Astrocyte (in vitro differentiated cells and primary cell): ENCODE data around the gene MCRS1. TPM values are rescaled to one million over a fixed set of nuclear protein-coding genes. Genes with fewer than 3 reads are reported as not detected.

ENCODE experiments used
- DNase-seq: peaks from one replicate; pipeline ENCODE4 v3.0.0-alpha.2; 2010; ENCODE audit warnings: low read depth
- FAIRE-seq: peaks from 2 replicates; lab custom pipeline; 2011; peaks lifted over from hg19 to GRCh38; lab: Jason Lieb, UNC
- H2AFZ ChIP-seq: 2 replicates; pipeline ENCODE4 v1.6.0; 2012; ENCODE audit warnings: low read depth, low read length, inconsistent platforms
- H3K27ac ChIP-seq: 2 replicates; pipeline ENCODE4 v1.5.1; 2011; ENCODE audit warnings: low read depth, low read length, inconsistent platforms
- H3K27me3 ChIP-seq: 2 replicates; pipeline ENCODE4 v1.6.0; 2011; ENCODE audit warnings: low read length, inconsistent platforms; ENCODE audit not compliant: insufficient read depth
- H3K36me3 ChIP-seq: 2 replicates; pipeline ENCODE4 v1.5.1; 2011; ENCODE audit warnings: low read length, inconsistent platforms; ENCODE audit not compliant: insufficient read depth
- H3K4me1 ChIP-seq: 2 replicates; pipeline ENCODE4 v1.5.1; 2011; ENCODE audit warnings: low read length, inconsistent platforms; ENCODE audit not compliant: insufficient read depth
- H3K4me2 ChIP-seq: 2 replicates; pipeline ENCODE4 v1.6.0; 2012; ENCODE audit warnings: low read length, inconsistent platforms
- H3K4me3 ChIP-seq: 2 replicates; pipeline ENCODE4 v1.5.1; 2011; ENCODE audit warnings: low read depth, mild to moderate bottlenecking, low read length, inconsistent platforms; ENCODE audit not compliant: insufficient read depth
- H3K79me2 ChIP-seq: 2 replicates; pipeline ENCODE4 v1.6.0; 2012; ENCODE audit warnings: mild to moderate bottlenecking, low read length, inconsistent platforms; ENCODE audit not compliant: insufficient read depth
- H3K9ac ChIP-seq: 2 replicates; pipeline ENCODE4 v1.6.0; 2012; ENCODE audit warnings: mild to moderate bottlenecking, low read length, inconsistent platforms
- H3K9me3 ChIP-seq: 2 replicates; pipeline ENCODE4 v1.5.1; 2012; ENCODE audit warnings: low read depth, mild to moderate bottlenecking, low read length, inconsistent platforms; ENCODE audit not compliant: insufficient read depth
- H4K20me1 ChIP-seq: 2 replicates; pipeline ENCODE4 v1.6.0; 2012; ENCODE audit warnings: low read length, inconsistent platforms; ENCODE audit not compliant: insufficient read depth
- H3K27ac Mint-ChIP-seq: one replicate; pipeline ENCODE4 v1.8.0; 2021; ENCODE audit warnings: mild to moderate bottlenecking, mixed read lengths; ENCODE audit not compliant: unreplicated experiment
- H3K27me3 Mint-ChIP-seq: one replicate; pipeline ENCODE4 v1.8.0; 2021; ENCODE audit warnings: low read depth, mixed read lengths; ENCODE audit not compliant: unreplicated experiment
- H3K36me3 Mint-ChIP-seq: one replicate; pipeline ENCODE4 v1.8.0; 2021; ENCODE audit warnings: low read depth, mixed read lengths; ENCODE audit not compliant: unreplicated experiment
- H3K4me1 Mint-ChIP-seq: one replicate; pipeline ENCODE4 v1.8.0; 2021; ENCODE audit warnings: low read depth, mixed read lengths; ENCODE audit not compliant: unreplicated experiment
- H3K4me3 Mint-ChIP-seq: one replicate; pipeline ENCODE4 v1.8.0; 2021; ENCODE audit warnings: mild to moderate bottlenecking, moderate library complexity, mixed read lengths; ENCODE audit not compliant: unreplicated experiment
- H3K9me3 Mint-ChIP-seq: one replicate; pipeline ENCODE4 v1.8.0; 2021; ENCODE audit warnings: mild to moderate bottlenecking, mixed read lengths; ENCODE audit not compliant: unreplicated experiment
- CTCF ChIP-seq: IDR thresholded peaks from 2 replicates; pipeline ENCODE4 v1.5.1; 2011; ENCODE audit warnings: low read depth, mild to moderate bottlenecking, inconsistent platforms, low read length, moderate library complexity; ENCODE audit not compliant: insufficient read depth
- EZH2 ChIP-seq: IDR thresholded peaks from 2 replicates; pipeline ENCODE4 v1.6.1; 2012; ENCODE audit warnings: mild to moderate bottlenecking, low read length, inconsistent platforms; ENCODE audit not compliant: insufficient read depth
- total RNA-seq: library from RNA; stranded (reverse); gene quantifications from 2 replicates; pipeline ENCODE4 v1.2.1, GENCODE V29; 2021

MCRS1 gene
- total RNA-seq, 1 donor from 2014 or later: 45.2 TPM

- H3K36me3 Mint-ChIP-seq: peaks cover 15% of the 10 kb centered on the region
- no peak overlapping the region for H3K4me2 ChIP-seq
- no peaks in the 10 kb centered on the region for H3K36me3 ChIP-seq
Observed at GRCh38 chr12:49604856-49605255, 36.9 kb upstream of the MCRS1 start.

GRCh38 chr12:49603721-49604120, 35.8 kb upstream of the MCRS1 start:
- Histone ChIP-seq H3K4me3 (no peak overlapping the region), H2AFZ (no peak overlapping the region), H4K20me1 (no peaks in the 10 kb centered on the region), H3K36me3 (no peaks in the 10 kb centered on the region), H3K9me3 (no peaks in the 10 kb centered on the region), H3K27me3 (no peaks in the 10 kb centered on the region), H3K27ac (no peak overlapping the region), H3K4me1 (no peaks in the 10 kb centered on the region), H3K79me2 (no peaks in the 10 kb centered on the region), H3K9ac (no peak overlapping the region), H3K4me2 (no peak overlapping the region)
- FAIRE-seq (no peak), DNase-seq (no peak)
- Mint-ChIP-seq H3K9me3 (peaks cover 4% of the 10 kb centered on the region), H3K27me3 (peaks cover 10% of the 10 kb centered on the region), H3K4me1 (no peaks in the 10 kb centered on the region), H3K27ac (no peak overlapping the region), H3K4me3 (no peak overlapping the region), H3K36me3 (peaks cover 16% of the 10 kb centered on the region)
- TF ChIP-seq CTCF: no peak
- no peak for TF ChIP-seq EZH2

More at GRCh38 chr12:49604856-49605255, 36.9 kb upstream of the MCRS1 start:
- Histone ChIP-seq H3K4me3 (no peak overlapping the region), H3K27me3 (no peaks in the 10 kb centered on the region), H3K9me3 (no peaks in the 10 kb centered on the region), H3K9ac (no peak overlapping the region), H2AFZ (no peak overlapping the region), H3K4me1 (no peaks in the 10 kb centered on the region), H4K20me1 (no peaks in the 10 kb centered on the region), H3K79me2 (no peaks in the 10 kb centered on the region), H3K27ac (no peak overlapping the region)
- peaks cover 13% of the 10 kb centered on the region for H3K27me3 Mint-ChIP-seq
- H3K9me3 Mint-ChIP-seq: peaks cover 4% of the 10 kb centered on the region
- H3K27ac Mint-ChIP-seq: no peak overlapping the region
- no peak for TF ChIP-seq EZH2
- TF ChIP-seq CTCF: no peak
- peaks cover 2% of the 10 kb centered on the region for H3K4me1 Mint-ChIP-seq
- FAIRE-seq (no peak), DNase-seq (no peak)
- no peak overlapping the region for H3K4me3 Mint-ChIP-seq

- Mint-ChIP-seq H3K27ac (no peak overlapping the region), H3K27me3 (peaks cover 10% of the 10 kb centered on the region)
- no peaks in the 10 kb centered on the region for H4K20me1 ChIP-seq
Observed at GRCh38 chr12:49599961-49600360, 32.0 kb upstream of the MCRS1 start.

More at GRCh38 chr12:49599961-49600360, 32.0 kb upstream of the MCRS1 start:
- TF ChIP-seq EZH2 (no peak), CTCF (no peak)
- DNase-seq (no peak), FAIRE-seq (no peak)
- Histone ChIP-seq H3K27ac (no peak overlapping the region), H2AFZ (no peak overlapping the region), H3K36me3 (no peaks in the 10 kb centered on the region), H3K9me3 (no peaks in the 10 kb centered on the region), H3K4me2 (no peak overlapping the region), H3K79me2 (no peaks in the 10 kb centered on the region), H3K27me3 (no peaks in the 10 kb centered on the region), H3K4me3 (no peak overlapping the region), H3K4me1 (no peaks in the 10 kb centered on the region), H3K9ac (no peak overlapping the region)
- peaks cover 21% of the 10 kb centered on the region for H3K36me3 Mint-ChIP-seq
- peaks cover 4% of the 10 kb centered on the region for H3K9me3 Mint-ChIP-seq
- H3K4me3 Mint-ChIP-seq: no peak overlapping the region
- no peaks in the 10 kb centered on the region for H3K4me1 Mint-ChIP-seq
